Thoracic aorta (tissue), 2 donors: Measurements from ENCODE around the gene PPP1R36. TPM values are rescaled to one million over a fixed set of nuclear protein-coding genes. Genes with fewer than 3 reads are reported as not detected.

ENCODE experiments used
- ATAC-seq: fragments of 150-250 bp; one replicate; pipeline ENCODE4 v1.8.0; 2017; ENCODE audit warnings: low read depth; ENCODE audit not compliant: insufficient number of reproducible peaks, low FRiP score
- DNase-seq: peaks from one replicate; pipeline ENCODE4 v3.0.0-alpha.2; 2020; ENCODE audit warnings: low spot score
- H3K27ac ChIP-seq, 2 donors: fragments of 200-600 bp; sonication (generic); 1 replicate in 1 of 2; 2 replicates in 1 of 2; pipeline ENCODE4 v1.5.1; 2016; ENCODE audit warnings: mild to moderate bottlenecking in 2 of 2, moderate library complexity in 2 of 2
- H3K27me3 ChIP-seq: fragments of 200-600 bp; sonication (generic); replicated peaks from 2 replicates; pipeline ENCODE4 v1.6.0; 2016; ENCODE audit warnings: mild to moderate bottlenecking; ENCODE audit not compliant: insufficient read depth
- H3K36me3 ChIP-seq: fragments of 200-600 bp; sonication (generic); one replicate; pipeline ENCODE4 v1.5.1; 2016
- H3K4me1 ChIP-seq, 2 donors: fragments of 200-600 bp; sonication (generic); 1 replicate in 1 of 2; 2 replicates in 1 of 2; pipeline versions ENCODE4 v1.5.1 to v1.6.0; 2016; ENCODE audit warnings: low read depth in 2 of 2, mild to moderate bottlenecking in 1 of 2; ENCODE audit not compliant: control insufficient read depth in 1 of 2
- H3K4me3 ChIP-seq: fragments of 200-600 bp; sonication (generic); 2 replicates; pipeline ENCODE4 v1.5.1; 2016; ENCODE audit warnings: mild to moderate bottlenecking
- H3K9me3 ChIP-seq: fragments of 200-600 bp; sonication (generic); 2 replicates; pipeline ENCODE4 v1.5.1; 2016
- CTCF ChIP-seq: fragments of 200-600 bp; sonication (generic); IDR thresholded peaks from one replicate; pipeline ENCODE4 v1.5.1; 2019; ENCODE audit warnings: antibody characterized with exemption
- total RNA-seq, 2 donors: library from RNA; depleted of rRNA; stranded (reverse); fragments of >200 nt; gene quantifications; one replicate each; pipeline versions ENCODE4 v1.1.0 to v1.2.3, GENCODE V29; 2016

Gene PPP1R36
- total RNA-seq, 2 donors from 2014 or later, result not detected

GRCh38 chr14:64632056-64632455, 82.3 kb downstream of the PPP1R36 start:
- H3K36me3 ChIP-seq, result no peaks in the 10 kb centered on the region
- no peak overlapping the region for H3K27ac ChIP-seq
- TF ChIP-seq CTCF, result no peak
- DNase-seq, result no peak
- H3K4me3 ChIP-seq, result no peak overlapping the region
- H3K9me3 ChIP-seq, result no peaks in the 10 kb centered on the region
- H3K4me1 ChIP-seq, result no peaks in the 10 kb centered on the region
- no peak for ATAC-seq
- no peaks in the 10 kb centered on the region for H3K27me3 ChIP-seq

GRCh38 chr14:64634558-64634957, 84.8 kb downstream of the PPP1R36 start:
- no peaks in the 10 kb centered on the region for H3K36me3 ChIP-seq
- no peak for TF ChIP-seq CTCF
- no peaks in the 10 kb centered on the region for H3K27me3 ChIP-seq
- no peaks in the 10 kb centered on the region for H3K4me1 ChIP-seq
- H3K27ac ChIP-seq, result no peak overlapping the region
- no peak for DNase-seq
- ATAC-seq, result no peak
- H3K4me3 ChIP-seq, result no peak overlapping the region
- H3K9me3 ChIP-seq, result no peaks in the 10 kb centered on the region

- H3K4me3 ChIP-seq, result no peak overlapping the region
- ATAC-seq (peak; percentile 71), DNase-seq (no peak)
- no peaks in the 10 kb centered on the region for H3K4me1 ChIP-seq
- H3K36me3 ChIP-seq, result no peaks in the 10 kb centered on the region
- no peak overlapping the region for H3K27ac ChIP-seq
- no peaks in the 10 kb centered on the region for H3K9me3 ChIP-seq
- TF ChIP-seq CTCF, result peak; percentile 91
- H3K27me3 ChIP-seq, result no peaks in the 10 kb centered on the region
Measured at GRCh38 chr14:64636208-64636979, 86.6 kb downstream of the PPP1R36 start.

- no peak for ATAC-seq
- no peak for TF ChIP-seq CTCF
- Histone ChIP-seq H3K36me3 (no peaks in the 10 kb centered on the region), H3K4me1 (no peaks in the 10 kb centered on the region), H3K9me3 (no peaks in the 10 kb centered on the region), H3K27ac (no peak overlapping the region), H3K4me3 (no peak overlapping the region), H3K27me3 (no peaks in the 10 kb centered on the region)
- no peak for DNase-seq
Measured at GRCh38 chr14:64636980-64637429, 87.2 kb downstream of the PPP1R36 start.

- ATAC-seq, result no peak
- H3K4me3 ChIP-seq, result no peak overlapping the region
- no peak overlapping the region for H3K27ac ChIP-seq
- no peaks in the 10 kb centered on the region for H3K9me3 ChIP-seq
- no peaks in the 10 kb centered on the region for H3K4me1 ChIP-seq
- no peak for DNase-seq
- no peak for TF ChIP-seq CTCF
- no peaks in the 10 kb centered on the region for H3K36me3 ChIP-seq
- H3K27me3 ChIP-seq, result no peaks in the 10 kb centered on the region
Measured at GRCh38 chr14:64637735-64638473, 88.1 kb downstream of the PPP1R36 start.
